ENCODE data around the gene ATP1A1.

DNA sequence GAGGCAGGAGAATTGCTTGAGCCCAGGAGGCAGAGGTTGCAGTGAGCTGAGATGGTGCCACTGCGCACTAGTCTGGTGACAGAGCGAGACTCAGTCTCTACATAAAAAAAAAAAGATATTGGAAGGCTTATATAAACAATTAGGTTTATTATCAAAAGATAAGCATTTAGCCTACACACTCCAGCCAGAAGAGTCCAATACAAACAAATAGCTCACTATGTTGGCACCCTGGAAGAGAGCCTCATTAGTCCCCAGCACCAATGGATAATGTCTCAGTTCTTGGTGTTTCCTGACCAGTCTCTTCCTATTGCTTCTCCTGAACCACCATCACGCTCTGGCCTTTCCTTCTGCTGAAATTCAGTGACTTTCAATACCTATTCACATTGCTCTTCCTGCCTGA, 48.6 kb upstream of the ATP1A1 start:
- TF ChIP-seq, protein P1, sequence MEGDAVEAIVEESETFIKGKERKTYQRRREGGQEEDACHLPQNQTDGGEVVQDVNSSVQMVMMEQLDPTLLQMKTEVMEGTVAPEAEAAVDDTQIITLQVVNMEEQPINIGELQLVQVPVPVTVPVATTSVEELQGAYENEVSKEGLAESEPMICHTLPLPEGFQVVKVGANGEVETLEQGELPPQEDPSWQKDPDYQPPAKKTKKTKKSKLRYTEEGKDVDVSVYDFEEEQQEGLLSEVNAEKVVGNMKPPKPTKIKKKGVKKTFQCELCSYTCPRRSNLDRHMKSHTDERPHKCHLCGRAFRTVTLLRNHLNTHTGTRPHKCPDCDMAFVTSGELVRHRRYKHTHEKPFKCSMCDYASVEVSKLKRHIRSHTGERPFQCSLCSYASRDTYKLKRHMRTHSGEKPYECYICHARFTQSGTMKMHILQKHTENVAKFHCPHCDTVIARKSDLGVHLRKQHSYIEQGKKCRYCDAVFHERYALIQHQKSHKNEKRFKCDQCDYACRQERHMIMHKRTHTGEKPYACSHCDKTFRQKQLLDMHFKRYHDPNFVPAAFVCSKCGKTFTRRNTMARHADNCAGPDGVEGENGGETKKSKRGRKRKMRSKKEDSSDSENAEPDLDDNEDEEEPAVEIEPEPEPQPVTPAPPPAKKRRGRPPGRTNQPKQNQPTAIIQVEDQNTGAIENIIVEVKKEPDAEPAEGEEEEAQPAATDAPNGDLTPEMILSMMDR (conservative IDR thresholded peaks at IDR 0.05 in 1 of 2, IDR thresholded peaks at IDR 0.05 in 1 of 2; ENCODE audit: low read depth in 1 of 2, low read length in 2 of 2), result no peak
- TF ChIP-seq EZH2 (IDR thresholded peaks at IDR 0.05; ENCODE audit: low read length, missing control alignments), result no peak
